ENCODE results near the gene PIK3CB. TPM values are rescaled to one million over a fixed set of nuclear protein-coding genes. Genes with fewer than 3 reads are reported as not detected.
A peak's percentile ranks its signal among the peaks of the same experiment; 100 is the strongest.

PIK3CB gene
- total RNA-seq, 6 donors from 2014 or later, result 26.1 to 77.2 (median 40.6) TPM

DNA sequence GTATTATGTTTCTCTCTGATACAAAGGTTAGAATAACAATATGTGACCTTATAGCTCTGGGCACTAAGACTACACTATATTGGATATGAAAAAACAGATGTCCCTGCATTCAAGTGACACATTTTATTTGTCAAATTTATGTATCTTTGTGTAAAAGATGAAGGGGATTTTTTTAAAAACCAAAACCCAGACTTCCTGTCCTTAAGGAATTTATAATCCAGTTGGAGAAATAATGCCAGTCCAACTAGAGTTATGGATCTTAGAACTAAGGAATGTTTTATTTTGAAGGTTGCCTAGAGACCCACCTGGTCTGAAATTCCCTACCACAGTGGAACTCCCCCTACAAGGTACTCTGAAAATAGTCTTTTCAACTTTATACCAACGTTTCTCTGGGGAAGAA lies 33.3 kb upstream of the PIK3CB start:
- DNase-seq (no peak), ATAC-seq (ENCODE audit: low FRiP score in 2 of 2) (no peak)
- H3K27ac ChIP-seq, result no peak overlapping the region
- WGBS, 2 donors, result 21 to 41% methylated on average over 1 of the region's 1 CpG
- peaks cover 3 to 6% (median 6%) of the 10 kb centered on the region in 4 donors for H3K4me1 ChIP-seq
- H3K36me3 ChIP-seq, result no peaks in the 10 kb centered on the region
- H3K9me3 ChIP-seq, result no peaks in the 10 kb centered on the region
- no peak overlapping the region for H3K4me3 ChIP-seq
- H3K27me3 ChIP-seq, result no peaks in the 10 kb centered on the region
- TF ChIP-seq, protein P1, sequence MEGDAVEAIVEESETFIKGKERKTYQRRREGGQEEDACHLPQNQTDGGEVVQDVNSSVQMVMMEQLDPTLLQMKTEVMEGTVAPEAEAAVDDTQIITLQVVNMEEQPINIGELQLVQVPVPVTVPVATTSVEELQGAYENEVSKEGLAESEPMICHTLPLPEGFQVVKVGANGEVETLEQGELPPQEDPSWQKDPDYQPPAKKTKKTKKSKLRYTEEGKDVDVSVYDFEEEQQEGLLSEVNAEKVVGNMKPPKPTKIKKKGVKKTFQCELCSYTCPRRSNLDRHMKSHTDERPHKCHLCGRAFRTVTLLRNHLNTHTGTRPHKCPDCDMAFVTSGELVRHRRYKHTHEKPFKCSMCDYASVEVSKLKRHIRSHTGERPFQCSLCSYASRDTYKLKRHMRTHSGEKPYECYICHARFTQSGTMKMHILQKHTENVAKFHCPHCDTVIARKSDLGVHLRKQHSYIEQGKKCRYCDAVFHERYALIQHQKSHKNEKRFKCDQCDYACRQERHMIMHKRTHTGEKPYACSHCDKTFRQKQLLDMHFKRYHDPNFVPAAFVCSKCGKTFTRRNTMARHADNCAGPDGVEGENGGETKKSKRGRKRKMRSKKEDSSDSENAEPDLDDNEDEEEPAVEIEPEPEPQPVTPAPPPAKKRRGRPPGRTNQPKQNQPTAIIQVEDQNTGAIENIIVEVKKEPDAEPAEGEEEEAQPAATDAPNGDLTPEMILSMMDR (IDR thresholded peaks at IDR 0.05), result no peak
- TF ChIP-seq POLR2A (IDR thresholded peaks at IDR 0.05), result no peak
- no peak for TF ChIP-seq EP300 (IDR thresholded peaks at IDR 0.05)
- TF ChIP-seq POLR2AphosphoS5 (IDR thresholded peaks at IDR 0.05), result no peak

DNA sequence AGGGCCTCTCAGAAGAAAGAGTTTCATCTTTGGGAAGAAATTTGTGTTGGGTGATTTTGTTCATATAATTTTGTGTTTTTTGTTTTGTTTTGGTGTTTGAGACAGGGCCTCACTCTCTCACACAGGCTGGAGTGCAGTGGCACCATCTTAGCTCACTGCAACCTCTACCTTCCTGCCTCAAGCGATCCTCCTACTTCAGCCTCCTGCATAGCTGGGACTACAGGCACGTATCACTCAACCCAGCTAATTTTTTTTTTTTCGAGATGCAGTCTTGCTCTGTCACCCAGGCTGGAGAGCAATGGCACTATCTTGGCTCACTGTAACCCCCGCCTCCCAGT lies 29.0 kb upstream of the PIK3CB start:
- Histone ChIP-seq H3K36me3 (no peaks in the 10 kb centered on the region), H3K27me3 (no peaks in the 10 kb centered on the region), H3K4me1 (peaks cover 10 to 15% (median 11%) of the 10 kb centered on the region in 4 donors), H3K27ac (peak overlapping the region in 1 of 4 donors; percentile 33), H3K4me3 (no peak overlapping the region), H3K9me3 (no peaks in the 10 kb centered on the region)
- no peak for ATAC-seq (ENCODE audit: low FRiP score in 2 of 2)
- TF ChIP-seq, protein P1 (IDR thresholded peaks at IDR 0.05), result no peak
- TF ChIP-seq POLR2AphosphoS5 (IDR thresholded peaks at IDR 0.05), result no peak
- no peak for TF ChIP-seq POLR2A (IDR thresholded peaks at IDR 0.05)
- TF ChIP-seq EP300 (IDR thresholded peaks at IDR 0.05), result no peak
- WGBS, 2 donors, result 93 to 97% methylated on average over 4 of the region's 4 CpGs
- DNase-seq, result no peak

- H3K9me3 ChIP-seq, result no peaks in the 10 kb centered on the region
- DNase-seq (peak in 1 of 2 donors; percentile 64), ATAC-seq (ENCODE audit: low FRiP score in 2 of 2) (peak; percentile 76 to 77)
- no peaks in the 10 kb centered on the region for H3K27me3 ChIP-seq
- H3K4me1 ChIP-seq, result peaks cover 10 to 15% (median 11%) of the 10 kb centered on the region in 4 donors
- H3K27ac ChIP-seq, result peak overlapping the region in 3 of 4 donors; percentile 30 to 65 (median 33)
- 41 to 50% methylated on average over 11 of the region's 11 CpGs for WGBS, 2 donors
- peak overlapping the region in 1 of 4 donors; percentile 1 for H3K4me3 ChIP-seq
- TF ChIP-seq, protein P1 (IDR thresholded peaks at IDR 0.05), result no peak
- TF ChIP-seq POLR2A (IDR thresholded peaks at IDR 0.05) (no peak), POLR2AphosphoS5 (IDR thresholded peaks at IDR 0.05) (no peak), EP300 (IDR thresholded peaks at IDR 0.05) (no peak)
- no peaks in the 10 kb centered on the region for H3K36me3 ChIP-seq
Observed at GRCh38 chr3:138862924-138863775, 28.4 kb upstream of the PIK3CB start.

DNA sequence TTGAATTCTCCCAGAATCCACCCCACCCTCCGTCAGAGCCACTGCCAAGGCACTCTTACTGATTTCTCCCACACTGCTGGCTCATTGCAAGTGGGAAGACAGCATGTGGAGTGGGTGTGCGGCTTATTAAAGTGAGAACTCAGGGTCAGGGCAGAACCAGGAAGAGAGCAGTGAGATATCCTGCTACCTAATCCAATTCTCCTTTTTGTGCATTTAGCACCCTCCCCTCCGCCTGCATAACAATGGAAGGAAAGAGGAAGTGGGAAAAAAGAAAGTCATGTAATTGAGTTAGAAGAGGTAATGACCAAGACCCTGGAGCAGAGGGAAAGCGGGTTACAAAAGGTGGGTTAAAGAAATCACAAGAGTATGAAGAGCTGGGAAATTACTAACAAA lies 27.8 kb upstream of the PIK3CB start:
- H3K27me3 ChIP-seq, result no peaks in the 10 kb centered on the region
- 35 to 46% methylated on average over 4 of the region's 4 CpGs for WGBS, 2 donors
- H3K4me1 ChIP-seq, result peaks cover 10 to 15% (median 11%) of the 10 kb centered on the region in 4 donors
- H3K36me3 ChIP-seq, result no peaks in the 10 kb centered on the region
- H3K9me3 ChIP-seq, result no peaks in the 10 kb centered on the region
- DNase-seq (peak in 1 of 2 donors; percentile 32), ATAC-seq (ENCODE audit: low FRiP score in 2 of 2) (peak in 1 of 2 donors; percentile 83)
- peak overlapping the region in 1 of 4 donors; percentile 1 for H3K4me3 ChIP-seq
- TF ChIP-seq POLR2A (IDR thresholded peaks at IDR 0.05) (no peak), POLR2AphosphoS5 (IDR thresholded peaks at IDR 0.05) (no peak), EP300 (IDR thresholded peaks at IDR 0.05) (no peak)
- TF ChIP-seq, protein P1 (IDR thresholded peaks at IDR 0.05), result no peak
- peak overlapping the region; percentile 17 to 65 (median 32) for H3K27ac ChIP-seq
